Peyer's patch (tissue), 4 donors: Measurements from ENCODE around the gene FNBP1.

Source experiments
- CTCF ChIP-seq, 6 experiments: fragments of 450-650 bp in 4 of 6; fragments of 200-600 bp in 2 of 6; sonication (generic) in 1 of 6; IDR thresholded peaks; one replicate each; pipeline ENCODE4 v1.5.1; 2017 to 2019; ENCODE audit warnings: antibody characterized with exemption in 6 of 6, mild to moderate bottlenecking in 3 of 6, moderate library complexity in 1 of 6
- POLR2A ChIP-seq, 2 donors: fragments of 450-650 bp; IDR thresholded peaks; one replicate each; pipeline ENCODE4 v1.5.1; 2017; ENCODE audit warnings: antibody characterized with exemption in 2 of 2, mild to moderate bottlenecking in 2 of 2, moderate library complexity in 2 of 2

- TF ChIP-seq CTCF (IDR thresholded peaks at IDR 0.05) (no peak), POLR2A (IDR thresholded peaks at IDR 0.05) (no peak)
Observed at GRCh38 chr9:129910628-129911567, 132.1 kb downstream of the FNBP1 start.
